ENCODE data around the gene NOC2L. TPM values are rescaled to one million over a fixed set of nuclear protein-coding genes. Genes with fewer than 3 reads are reported as not detected.

The NOC2L gene
- total RNA-seq, 1 donor from 2014 or later = 46.5 TPM

GRCh38 chr1:941588-942383 is 17.3 kb downstream of the NOC2L start:
- peaks cover 12% of the 10 kb centered on the region for H3K36me3 ChIP-seq
- H3K4me3 ChIP-seq = peak overlapping the region; percentile 46
- ATAC-seq = peak; percentile 27 to 36
- no peaks in the 10 kb centered on the region for H3K9me3 ChIP-seq
- H3K4me1 ChIP-seq = peaks cover 35% of the 10 kb centered on the region
- H3K27me3 ChIP-seq (ENCODE audit: low read depth) = peaks cover 69% of the 10 kb centered on the region
- intact Hi-C loops (cut with DNase I) = no loop called here
- TF ChIP-seq, protein P1, sequence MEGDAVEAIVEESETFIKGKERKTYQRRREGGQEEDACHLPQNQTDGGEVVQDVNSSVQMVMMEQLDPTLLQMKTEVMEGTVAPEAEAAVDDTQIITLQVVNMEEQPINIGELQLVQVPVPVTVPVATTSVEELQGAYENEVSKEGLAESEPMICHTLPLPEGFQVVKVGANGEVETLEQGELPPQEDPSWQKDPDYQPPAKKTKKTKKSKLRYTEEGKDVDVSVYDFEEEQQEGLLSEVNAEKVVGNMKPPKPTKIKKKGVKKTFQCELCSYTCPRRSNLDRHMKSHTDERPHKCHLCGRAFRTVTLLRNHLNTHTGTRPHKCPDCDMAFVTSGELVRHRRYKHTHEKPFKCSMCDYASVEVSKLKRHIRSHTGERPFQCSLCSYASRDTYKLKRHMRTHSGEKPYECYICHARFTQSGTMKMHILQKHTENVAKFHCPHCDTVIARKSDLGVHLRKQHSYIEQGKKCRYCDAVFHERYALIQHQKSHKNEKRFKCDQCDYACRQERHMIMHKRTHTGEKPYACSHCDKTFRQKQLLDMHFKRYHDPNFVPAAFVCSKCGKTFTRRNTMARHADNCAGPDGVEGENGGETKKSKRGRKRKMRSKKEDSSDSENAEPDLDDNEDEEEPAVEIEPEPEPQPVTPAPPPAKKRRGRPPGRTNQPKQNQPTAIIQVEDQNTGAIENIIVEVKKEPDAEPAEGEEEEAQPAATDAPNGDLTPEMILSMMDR (IDR thresholded peaks at IDR 0.05) = no peak
- DNase-seq = peak; percentile 64
- peak overlapping the region; percentile 28 for H3K27ac ChIP-seq

GRCh38 chr1:941015-941587 is 18.0 kb downstream of the NOC2L start:
- Histone ChIP-seq H3K36me3 (peaks cover 6% of the 10 kb centered on the region), H3K27ac (peak overlapping the region; percentile 9), H3K4me3 (peak overlapping the region; percentile 46), H3K27me3 (ENCODE audit: low read depth) (peaks cover 76% of the 10 kb centered on the region), H3K4me1 (peaks cover 35% of the 10 kb centered on the region), H3K9me3 (no peaks in the 10 kb centered on the region)
- DNase-seq (no peak), ATAC-seq (peak in 1 of 2 donors; percentile 0)
- intact Hi-C loops (cut with DNase I) = no loop called here
- TF ChIP-seq, protein P1 (IDR thresholded peaks at IDR 0.05) = no peak

GRCh38 chr1:940107-941014 is 18.7 kb downstream of the NOC2L start:
- H3K27ac ChIP-seq = peak overlapping the region; percentile 9
- peaks cover 83% of the 10 kb centered on the region for H3K27me3 ChIP-seq (ENCODE audit: low read depth)
- no peaks in the 10 kb centered on the region for H3K36me3 ChIP-seq
- DNase-seq = no peak
- no peaks in the 10 kb centered on the region for H3K9me3 ChIP-seq
- TF ChIP-seq, protein P1 (IDR thresholded peaks at IDR 0.05) = no peak
- H3K4me1 ChIP-seq = peaks cover 35% of the 10 kb centered on the region
- peak; percentile 11 to 24 for ATAC-seq
- peak overlapping the region; percentile 46 for H3K4me3 ChIP-seq
- intact Hi-C loops (cut with DNase I) = no loop called here

DNA sequence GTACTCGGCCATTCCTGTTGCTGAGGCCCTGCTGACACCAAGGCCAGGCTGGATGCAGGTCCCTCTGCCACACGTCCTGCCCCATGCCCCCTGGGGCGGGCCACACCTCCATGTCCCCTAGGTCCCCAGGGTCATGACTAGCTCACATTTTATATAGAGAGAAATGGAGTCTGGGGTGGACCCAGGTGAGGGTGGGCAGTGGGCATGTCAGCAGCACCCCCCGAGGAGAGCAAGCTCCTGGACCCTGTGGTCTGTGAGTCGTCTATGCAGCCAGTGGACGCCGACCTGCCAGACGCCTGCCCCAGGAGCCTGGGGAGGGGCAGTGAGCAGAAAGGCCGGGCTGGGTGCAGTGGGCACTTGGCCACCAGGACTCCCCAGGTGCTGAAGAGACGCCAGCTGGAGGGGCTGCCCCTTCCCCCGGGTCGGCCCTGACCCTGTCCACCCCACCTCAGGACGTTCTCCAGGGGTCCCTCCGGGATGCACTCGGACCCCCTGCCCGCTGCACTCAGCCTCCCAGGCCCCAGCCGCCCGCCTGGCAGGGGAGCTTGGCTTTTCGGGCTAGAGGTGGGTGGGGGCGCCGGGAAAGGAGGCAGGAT is 19.4 kb downstream of the NOC2L start:
- peaks cover 35% of the 10 kb centered on the region for H3K4me1 ChIP-seq
- H3K27ac ChIP-seq = no peak overlapping the region
- H3K27me3 ChIP-seq (ENCODE audit: low read depth) = peaks cover 90% of the 10 kb centered on the region
- intact Hi-C loops (cut with DNase I) = no loop called here
- H3K4me3 ChIP-seq = peak overlapping the region; percentile 46
- no peaks in the 10 kb centered on the region for H3K36me3 ChIP-seq
- ATAC-seq (no peak), DNase-seq (no peak)
- no peaks in the 10 kb centered on the region for H3K9me3 ChIP-seq
- TF ChIP-seq, protein P1 (IDR thresholded peaks at IDR 0.05) = no peak
